AG20443 (cell line): ENCODE measurements around the gene ARAP2.

Experiments used
- DNase-seq: peaks from one replicate; pipeline ENCODE4 v3.0.0; 2012; ENCODE audit warnings: low spot score, mixed read lengths

Gene ARAP2

DNA sequence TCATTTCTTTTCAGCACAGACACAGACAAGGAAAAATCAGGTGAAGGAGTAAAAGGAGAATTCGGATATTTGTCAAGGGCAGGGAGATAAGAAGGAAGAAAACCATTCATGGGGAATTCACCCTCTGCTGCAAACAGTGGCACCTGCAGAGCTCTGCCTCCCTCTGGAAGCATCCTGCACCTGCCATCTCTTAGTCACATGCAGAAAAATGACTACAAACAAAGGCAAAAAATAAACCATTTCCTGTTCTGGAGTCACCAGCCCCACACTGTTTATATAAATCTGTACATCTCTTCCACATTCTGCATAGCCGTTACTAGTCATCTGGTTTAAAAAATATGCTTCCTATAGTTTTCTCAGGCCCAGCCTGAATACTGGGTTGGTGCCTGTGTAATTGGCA lies 205.3 kb downstream of the ARAP2 start:
- DNase-seq: no peak

GRCh38 chr4:36038491-36038890 lies 205.8 kb downstream of the ARAP2 start:
- no peak for DNase-seq

DNA sequence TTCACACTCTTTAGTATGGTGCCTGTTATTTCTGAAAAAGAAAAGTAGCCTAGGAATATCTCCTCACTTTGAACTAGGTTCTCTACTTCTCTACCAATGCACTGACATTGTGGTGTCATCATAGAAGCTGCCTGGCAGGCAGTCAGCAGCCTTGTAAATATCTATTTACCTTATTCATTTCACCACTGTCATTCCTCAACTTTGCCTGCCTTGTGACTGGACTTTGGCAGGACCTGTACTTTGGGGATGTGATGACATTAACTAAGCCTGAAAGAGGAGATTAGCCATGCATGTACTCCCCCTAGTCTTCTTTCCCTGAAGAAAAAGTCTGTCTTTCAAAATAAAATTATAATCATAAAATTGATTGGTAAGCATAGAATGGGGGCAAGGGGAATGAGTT lies 207.2 kb downstream of the ARAP2 start:
- no peak for DNase-seq

DNA sequence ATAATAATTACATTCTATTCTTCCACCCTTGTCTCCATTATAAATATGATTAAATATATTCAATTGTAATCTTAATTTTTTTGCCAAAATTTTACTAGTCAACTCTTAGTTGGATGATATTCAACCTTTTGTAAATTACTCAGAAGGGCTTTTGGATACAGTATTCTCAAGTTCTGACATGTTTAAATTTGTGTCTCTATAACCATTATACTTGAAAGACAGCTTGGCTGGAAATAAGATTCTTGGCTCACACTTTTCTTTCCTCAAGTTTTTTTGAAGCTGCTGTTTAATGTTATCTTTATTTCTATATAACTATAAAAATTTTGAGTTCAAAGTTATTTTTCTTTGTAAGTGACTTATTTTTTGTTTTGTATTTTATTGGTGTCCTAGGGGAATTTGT lies 214.4 kb downstream of the ARAP2 start:
- no peak for DNase-seq

DNA sequence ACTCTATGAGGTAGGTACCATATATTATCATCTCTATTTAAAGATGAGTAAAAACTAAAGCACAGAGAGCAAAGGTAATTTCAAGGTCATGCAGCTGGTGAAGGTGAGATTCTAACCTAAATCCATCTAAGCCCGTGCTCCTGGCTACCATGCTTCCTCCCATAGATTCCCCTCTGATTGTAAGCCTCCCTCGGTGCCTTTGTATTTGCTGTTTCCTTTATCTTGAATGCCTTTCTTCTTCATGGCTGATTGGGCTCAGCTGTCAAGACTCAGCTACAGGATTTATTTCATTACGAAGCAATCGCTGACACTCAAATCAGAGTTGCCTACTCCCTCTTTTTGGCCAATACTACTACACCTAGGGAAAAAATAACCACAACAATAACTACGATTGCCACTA lies 217.1 kb downstream of the ARAP2 start:
- DNase-seq: no peak

DNA sequence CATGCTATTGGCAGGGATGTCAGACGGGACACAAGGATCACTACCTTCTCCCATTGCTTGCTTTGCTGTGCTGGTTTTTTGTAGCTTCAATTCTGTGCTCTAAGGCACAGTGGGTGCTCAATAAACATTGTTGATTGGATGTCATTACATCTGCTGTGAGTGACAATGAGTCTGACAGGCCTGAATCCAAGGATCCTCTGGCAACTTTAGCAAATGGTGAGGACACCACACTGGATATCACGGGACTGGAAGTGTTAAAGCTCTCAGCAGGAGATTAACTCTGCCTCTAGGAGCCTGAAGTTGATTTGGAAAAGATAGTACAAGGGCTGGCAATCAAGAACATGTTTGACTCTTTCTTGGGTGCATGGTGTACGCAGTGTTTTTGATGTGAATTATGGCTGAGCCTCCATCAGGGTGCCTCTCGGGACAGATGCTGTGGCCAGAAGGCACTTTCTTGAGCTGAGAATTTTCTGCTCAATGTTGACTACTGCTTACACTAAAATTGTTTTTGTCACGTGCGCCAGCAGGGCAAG lies 217.9 kb downstream of the ARAP2 start:
- no peak for DNase-seq

DNA sequence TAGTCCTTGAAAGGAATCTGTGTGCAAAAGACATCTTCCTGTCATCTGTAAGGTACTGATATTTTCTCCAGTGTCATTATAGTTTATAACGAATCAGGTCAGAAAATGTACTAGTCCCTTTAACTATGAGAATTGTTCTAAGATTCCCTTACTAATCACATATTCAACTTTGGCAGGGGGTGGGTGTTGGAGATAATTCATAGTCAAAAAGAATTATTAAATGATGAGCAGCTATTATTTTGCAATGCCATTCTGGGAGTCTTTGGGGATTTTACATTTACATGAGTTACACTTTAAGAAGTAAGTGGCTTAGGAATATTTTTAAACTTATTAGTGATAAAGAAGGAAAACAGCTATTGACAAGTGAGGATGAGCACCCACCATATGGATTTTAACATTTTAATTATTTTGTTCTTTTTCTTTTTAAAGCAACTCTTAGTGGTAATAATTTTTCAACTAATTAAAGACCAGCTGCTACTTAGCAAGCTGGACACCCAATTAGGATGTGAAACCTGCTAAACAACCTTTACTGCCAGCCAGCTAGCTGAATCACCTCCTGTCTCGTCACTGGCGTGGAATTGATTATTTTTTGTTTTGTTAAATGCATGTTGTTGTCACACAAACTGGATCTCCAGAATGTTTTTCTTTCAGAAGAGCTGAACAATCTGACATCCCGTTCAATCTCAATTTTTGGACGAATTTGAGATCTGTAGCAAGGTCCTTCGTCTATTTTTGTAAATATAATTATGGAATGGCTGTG lies 219.2 kb downstream of the ARAP2 start:
- DNase-seq: no peak

DNA sequence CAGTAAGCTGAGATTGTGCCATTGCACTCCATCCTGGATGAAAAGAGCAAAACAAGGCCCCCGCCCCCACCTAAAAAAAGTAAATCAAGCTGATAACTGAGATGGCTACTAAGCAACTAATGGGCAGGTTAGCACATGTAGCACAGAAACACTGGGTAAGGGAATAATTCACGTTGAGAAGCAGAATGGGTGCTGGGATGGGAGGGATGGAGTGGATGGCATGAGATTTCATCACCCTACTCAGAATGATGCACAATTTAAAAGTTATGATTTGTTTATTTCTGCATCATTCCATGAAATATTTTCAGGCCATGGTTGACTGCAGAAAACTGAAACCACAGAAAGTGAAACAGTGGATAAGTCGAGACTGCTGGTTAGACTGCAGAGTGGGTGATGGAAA lies 224.0 kb downstream of the ARAP2 start:
- DNase-seq: no peak
